ENCODE measurements around the gene MUC5AC. TPM values are rescaled to one million over a fixed set of nuclear protein-coding genes. Genes with fewer than 3 reads are reported as not detected.

Gene MUC5AC
- total and polyA plus RNA-seq, 2 of the 13 experiments (the other 11 are each of a cell fraction or from before 2014, with no cell fraction given): under 0.01 TPM; not detected in 1

- TF ChIP-seq ZNF33A (CRISPR knock-in tag; IDR thresholded peaks at IDR 0.05; ENCODE audit: borderline replicate concordance) (no peak), ZBTB34 (CRISPR knock-in tag; IDR thresholded peaks at IDR 0.05) (no peak), MTERF4 (CRISPR knock-in tag; IDR thresholded peaks at IDR 0.05) (no peak), MTF1 (CRISPR knock-in tag; IDR thresholded peaks at IDR 0.05) (no peak), UBTF (CRISPR knock-in tag; IDR thresholded peaks at IDR 0.05) (peak; percentile 48; the same call in 1 of the 2 replicates), NFE2L1 (CRISPR knock-in tag; IDR thresholded peaks at IDR 0.05; ENCODE audit: borderline replicate concordance) (no peak), ZNF652 (CRISPR knock-in tag; IDR thresholded peaks at IDR 0.05; ENCODE audit: borderline replicate concordance, low read depth) (no peak), TRIM24 (CRISPR knock-in tag; IDR thresholded peaks at IDR 0.05) (no peak), ZFP37 (CRISPR knock-in tag; IDR thresholded peaks at IDR 0.05; ENCODE audit: borderline replicate concordance) (no peak), ZNF577 (CRISPR knock-in tag; IDR thresholded peaks at IDR 0.05; ENCODE audit: borderline replicate concordance, low read depth) (no peak), CC2D1A (CRISPR knock-in tag; IDR thresholded peaks at IDR 0.05) (no peak), ZNF639 (CRISPR knock-in tag; conservative IDR thresholded peaks at IDR 0.05) (no peak), FOXA3 (CRISPR knock-in tag; IDR thresholded peaks at IDR 0.05) (0 out of 2 replicates have a peak, but pooled peaks have one; percentile 21), E2F1 (CRISPR knock-in tag; IDR thresholded peaks at IDR 0.05) (no peak), GLI4 (CRISPR knock-in tag; IDR thresholded peaks at IDR 0.05; ENCODE audit: borderline replicate concordance) (no peak), BRCA1 (CRISPR knock-in tag; IDR thresholded peaks at IDR 0.05) (no peak), MLLT10 (CRISPR knock-in tag; IDR thresholded peaks at IDR 0.05) (no peak), NFATC3 (CRISPR knock-in tag; IDR thresholded peaks at IDR 0.05) (no peak), JUN (CRISPR knock-in tag; IDR thresholded peaks at IDR 0.05) (no peak), SMARCE1 (IDR thresholded peaks at IDR 0.05; ENCODE audit: borderline replicate concordance) (no peak), ZNF660 (CRISPR knock-in tag; IDR thresholded peaks at IDR 0.05; ENCODE audit: borderline replicate concordance, low read depth) (no peak), PRMT3 (CRISPR knock-in tag; IDR thresholded peaks at IDR 0.05; ENCODE audit: borderline replicate concordance, low read depth) (no peak), ZNF775 (CRISPR knock-in tag; IDR thresholded peaks at IDR 0.05; ENCODE audit: borderline replicate concordance) (no peak)
Observed at GRCh38 chr11:1222491-1223345, 65.0 kb downstream of the MUC5AC start, which contains the start of gene MUC5B (continued).

Measured in HepG2 (cell line).